Measurements from ENCODE around the gene MXRA8.

DNA sequence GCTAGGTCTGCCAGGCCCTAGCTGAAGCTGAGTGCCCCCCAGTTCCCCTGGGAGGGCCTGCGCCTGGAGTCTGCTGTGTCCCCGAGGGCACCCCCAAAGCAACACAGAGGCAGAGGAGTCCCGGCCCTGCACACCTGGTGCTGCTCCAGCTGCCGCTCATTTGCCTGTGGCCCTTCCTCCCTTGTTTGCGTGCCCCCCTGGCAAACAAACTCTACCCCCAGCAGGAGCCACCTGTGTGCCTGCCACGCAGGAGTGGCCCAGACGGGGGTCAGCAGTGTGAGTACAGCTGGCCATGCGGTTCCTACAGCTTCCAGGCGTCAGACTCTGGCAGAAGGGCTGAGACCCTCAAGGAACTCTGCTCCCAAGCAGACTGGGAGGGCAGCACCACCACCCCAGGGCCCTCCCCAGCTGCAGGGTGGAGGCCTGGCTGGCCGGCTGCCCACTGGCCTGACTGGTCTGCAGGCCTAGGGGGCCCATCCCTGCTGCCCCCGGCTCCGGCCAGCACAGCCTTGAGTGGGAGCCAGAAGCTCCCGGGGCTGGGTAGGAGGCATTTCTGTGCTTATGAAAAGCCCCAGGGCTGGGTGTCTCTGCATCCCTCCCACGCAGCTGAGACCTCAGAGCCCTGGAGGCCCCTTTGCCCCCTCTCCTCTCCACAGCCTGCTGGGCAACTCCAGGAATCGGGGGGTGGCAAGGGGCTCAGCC lies 27.8 kb downstream of the MXRA8 start:
- TF ChIP-seq, protein P1, sequence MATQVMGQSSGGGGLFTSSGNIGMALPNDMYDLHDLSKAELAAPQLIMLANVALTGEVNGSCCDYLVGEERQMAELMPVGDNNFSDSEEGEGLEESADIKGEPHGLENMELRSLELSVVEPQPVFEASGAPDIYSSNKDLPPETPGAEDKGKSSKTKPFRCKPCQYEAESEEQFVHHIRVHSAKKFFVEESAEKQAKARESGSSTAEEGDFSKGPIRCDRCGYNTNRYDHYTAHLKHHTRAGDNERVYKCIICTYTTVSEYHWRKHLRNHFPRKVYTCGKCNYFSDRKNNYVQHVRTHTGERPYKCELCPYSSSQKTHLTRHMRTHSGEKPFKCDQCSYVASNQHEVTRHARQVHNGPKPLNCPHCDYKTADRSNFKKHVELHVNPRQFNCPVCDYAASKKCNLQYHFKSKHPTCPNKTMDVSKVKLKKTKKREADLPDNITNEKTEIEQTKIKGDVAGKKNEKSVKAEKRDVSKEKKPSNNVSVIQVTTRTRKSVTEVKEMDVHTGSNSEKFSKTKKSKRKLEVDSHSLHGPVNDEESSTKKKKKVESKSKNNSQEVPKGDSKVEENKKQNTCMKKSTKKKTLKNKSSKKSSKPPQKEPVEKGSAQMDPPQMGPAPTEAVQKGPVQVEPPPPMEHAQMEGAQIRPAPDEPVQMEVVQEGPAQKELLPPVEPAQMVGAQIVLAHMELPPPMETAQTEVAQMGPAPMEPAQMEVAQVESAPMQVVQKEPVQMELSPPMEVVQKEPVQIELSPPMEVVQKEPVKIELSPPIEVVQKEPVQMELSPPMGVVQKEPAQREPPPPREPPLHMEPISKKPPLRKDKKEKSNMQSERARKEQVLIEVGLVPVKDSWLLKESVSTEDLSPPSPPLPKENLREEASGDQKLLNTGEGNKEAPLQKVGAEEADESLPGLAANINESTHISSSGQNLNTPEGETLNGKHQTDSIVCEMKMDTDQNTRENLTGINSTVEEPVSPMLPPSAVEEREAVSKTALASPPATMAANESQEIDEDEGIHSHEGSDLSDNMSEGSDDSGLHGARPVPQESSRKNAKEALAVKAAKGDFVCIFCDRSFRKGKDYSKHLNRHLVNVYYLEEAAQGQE (IDR thresholded peaks at IDR 0.05; ENCODE audit: insufficient replicate concordance, low read depth), result no peak
- TF ChIP-seq POLR2AphosphoS5 (IDR thresholded peaks at IDR 0.05; ENCODE audit: low read depth), result no peak
